IPS-NIHi11 (cell line): ENCODE results near the gene FBRSL1.
"Not testable (repeated sequence)": the region's sequence is repeated elsewhere in the genome, so short reads cannot be mapped to it uniquely, and the experiment has no call there.

Experiments used
- DNase-seq: peaks from one replicate; pipeline ENCODE4 v3.0.0; 2012; ENCODE audit warnings: mixed read lengths, low spot score

The FBRSL1 gene

DNA sequence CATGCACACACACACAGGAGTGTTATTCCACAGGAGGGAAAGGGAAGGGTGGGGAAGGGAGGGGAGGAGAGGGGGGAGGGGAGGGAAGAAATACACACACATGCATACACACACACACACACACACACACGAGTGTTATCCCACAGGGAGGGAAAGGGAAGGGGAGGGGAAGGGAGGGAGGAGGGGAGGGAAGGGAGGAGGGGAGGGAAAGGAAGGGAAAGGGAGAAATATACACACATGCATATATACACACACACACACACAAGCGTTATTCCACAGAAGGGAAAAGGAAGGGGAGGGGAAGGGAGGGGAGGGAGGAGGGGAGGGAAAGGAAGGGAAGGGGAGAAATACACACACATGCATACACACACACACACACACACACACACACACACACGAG, 19.6 kb upstream of the FBRSL1 start:
- DNase-seq: no peak

DNA sequence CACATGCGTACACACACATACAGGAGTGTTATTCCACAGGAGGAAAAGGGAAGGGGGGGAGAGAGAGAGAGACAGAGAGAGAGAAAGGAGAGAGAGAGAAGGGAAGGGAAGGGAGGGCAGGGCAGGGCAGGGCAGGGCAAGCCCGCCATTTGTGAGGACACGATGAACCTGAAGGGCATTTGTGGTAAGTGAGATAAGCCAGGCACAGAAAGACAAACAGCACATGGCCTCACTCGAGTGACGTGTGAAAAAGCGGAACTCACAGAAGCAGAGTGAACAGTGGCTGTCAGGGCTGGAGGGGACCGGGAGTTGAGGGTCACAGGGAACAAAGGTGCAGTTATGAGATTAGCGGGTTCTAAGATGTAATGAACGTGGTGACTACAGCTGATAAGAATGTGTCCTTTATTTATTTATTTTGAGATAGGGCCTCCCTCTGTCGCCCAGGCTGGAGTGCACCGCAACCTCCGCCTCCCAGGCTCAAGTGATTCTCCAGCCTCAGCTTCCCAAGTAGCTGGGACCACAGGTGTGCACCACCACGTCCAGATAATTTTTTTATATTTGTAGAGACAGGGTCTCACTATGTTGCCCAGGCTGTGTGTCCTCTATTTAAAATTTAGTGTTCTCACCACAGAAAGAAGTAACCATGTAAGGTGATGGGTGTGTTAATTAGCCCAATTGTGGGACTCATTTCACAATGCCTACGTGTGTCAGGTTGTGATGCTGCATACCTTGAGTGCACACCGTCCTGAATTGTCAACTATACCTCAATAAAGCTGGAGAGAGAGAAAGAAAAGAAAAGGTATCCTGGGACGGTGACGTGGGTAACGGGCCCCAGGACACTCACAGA, 18.7 kb upstream of the FBRSL1 start:
- no peak for DNase-seq

DNA sequence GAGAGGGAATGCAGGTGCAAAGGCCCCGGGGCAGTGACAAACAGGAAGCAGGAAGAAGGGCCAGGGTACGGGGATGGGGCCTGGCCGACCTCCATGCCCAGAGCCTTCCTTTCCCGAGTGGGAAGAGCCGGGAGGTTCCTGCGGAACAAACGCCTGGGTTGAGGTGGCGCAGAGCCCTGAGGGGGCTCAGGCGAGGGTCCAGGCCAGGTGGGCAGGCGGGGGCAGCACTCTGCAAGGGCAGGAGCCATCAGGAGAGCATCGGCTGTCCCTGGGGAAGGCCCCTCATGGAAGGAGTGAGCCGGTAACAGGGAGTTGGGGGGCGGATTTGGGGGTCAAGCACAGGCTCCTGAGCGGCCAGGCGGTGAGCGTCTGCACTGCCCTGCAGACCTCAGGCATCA, 18.1 kb upstream of the FBRSL1 start:
- DNase-seq: no peak

DNA sequence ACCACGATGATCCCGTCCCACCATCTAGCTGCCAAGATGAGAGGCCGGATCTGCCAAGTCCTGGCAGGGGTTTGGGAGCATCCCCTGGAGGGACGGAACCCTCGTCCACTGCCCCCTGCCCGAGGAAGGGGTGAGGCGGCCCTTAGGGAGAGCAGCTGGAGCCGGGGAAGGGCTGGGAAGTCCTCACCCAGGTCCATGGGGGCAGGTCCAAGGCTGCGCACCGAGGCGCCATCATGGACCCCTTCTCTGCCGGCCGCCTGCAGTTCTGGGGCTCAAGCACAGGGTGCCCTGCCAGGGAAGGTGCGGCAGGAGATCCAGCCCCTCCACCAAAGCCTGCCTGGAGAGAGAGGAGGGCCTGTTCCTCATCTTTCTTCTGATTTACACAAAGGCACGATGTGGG, 17.6 kb upstream of the FBRSL1 start:
- no peak for DNase-seq

DNA sequence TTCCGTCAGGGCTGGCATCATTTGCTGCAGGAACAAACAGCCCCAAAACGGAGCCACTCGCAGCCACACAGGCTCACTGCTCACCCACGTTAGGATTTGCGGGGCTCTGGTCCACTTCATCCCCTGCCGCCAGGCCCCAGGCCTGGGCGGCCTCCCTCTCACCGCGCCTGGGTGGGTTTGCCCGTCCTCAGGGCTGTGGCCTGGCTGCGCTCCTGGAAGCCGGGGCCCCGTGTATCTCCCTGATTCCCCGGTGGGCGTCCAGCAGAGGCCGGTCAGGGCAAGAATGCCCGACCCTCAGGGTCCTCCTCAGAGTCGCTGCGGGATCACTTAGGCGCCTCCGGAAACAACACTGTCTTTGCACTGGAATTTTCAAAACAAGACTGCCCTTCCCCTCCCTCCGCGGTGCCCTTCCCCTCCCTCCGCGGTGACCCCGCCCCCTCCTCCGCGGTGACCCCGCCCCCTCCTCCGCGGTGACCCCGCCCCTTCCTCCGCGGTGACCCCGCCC, 15.7 kb upstream of the FBRSL1 start:
- no peak for DNase-seq

DNA sequence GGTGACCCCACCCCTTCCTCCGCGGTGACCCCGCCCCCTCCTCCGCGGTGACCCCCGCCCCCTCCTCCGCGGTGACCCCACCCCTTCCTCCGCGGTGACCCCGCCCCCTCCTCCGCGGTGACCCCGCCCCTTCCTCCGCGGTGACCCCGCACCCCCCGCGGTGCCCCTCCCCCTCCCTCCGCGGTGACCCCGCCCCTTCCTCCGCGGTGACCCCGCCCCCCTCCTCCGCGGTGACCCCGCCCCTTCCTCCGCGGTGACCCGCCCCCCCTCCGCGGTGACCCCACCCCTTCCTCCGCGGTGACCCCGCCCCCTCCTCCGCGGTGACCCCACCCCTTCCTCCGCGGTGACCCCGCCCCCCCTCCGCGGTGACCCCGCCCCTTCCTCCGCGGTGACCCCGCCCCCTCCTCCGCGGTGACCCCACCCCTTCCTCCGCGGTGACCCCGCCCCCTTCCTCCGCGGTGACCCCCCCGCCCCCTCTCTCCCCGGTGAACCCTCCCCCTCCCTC, 15.1 kb upstream of the FBRSL1 start:
- DNase-seq: not testable (repeated sequence)

DNA sequence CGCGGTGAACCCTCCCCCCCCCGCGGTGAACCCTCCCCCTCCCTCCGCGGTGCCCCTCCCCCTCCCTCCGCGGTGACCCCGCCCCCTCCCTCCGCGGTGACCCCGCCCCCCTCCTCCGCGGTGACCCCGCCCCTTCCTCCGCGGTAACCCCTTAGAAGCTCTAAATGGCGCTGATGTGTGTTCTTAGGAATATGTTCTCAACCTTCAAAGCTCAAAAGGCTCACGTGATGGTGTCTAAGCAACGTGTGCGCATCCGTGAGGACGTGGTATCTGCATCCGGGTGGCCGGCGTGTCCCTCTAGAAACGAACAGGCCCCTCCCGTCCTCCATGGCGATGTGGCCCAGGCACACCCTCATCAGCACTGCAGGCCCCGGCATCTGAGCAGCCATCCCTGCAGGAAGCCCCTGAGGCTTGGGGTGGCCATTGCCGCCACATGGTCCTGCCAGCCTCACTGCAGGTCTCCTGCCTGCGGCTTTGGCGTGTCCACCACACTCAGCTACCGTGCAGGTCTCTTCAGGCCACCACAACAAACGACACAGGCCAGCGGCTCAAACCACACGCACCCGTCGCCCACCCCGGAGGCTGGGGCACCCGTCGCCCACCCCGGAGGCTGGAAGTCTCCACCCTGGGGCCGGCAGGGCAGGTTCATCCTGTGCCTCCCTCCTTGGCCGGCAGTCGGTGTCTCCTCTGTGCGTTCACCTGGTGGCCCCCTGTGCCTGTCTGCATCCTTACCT, 14.5 kb upstream of the FBRSL1 start:
- DNase-seq: no peak

DNA sequence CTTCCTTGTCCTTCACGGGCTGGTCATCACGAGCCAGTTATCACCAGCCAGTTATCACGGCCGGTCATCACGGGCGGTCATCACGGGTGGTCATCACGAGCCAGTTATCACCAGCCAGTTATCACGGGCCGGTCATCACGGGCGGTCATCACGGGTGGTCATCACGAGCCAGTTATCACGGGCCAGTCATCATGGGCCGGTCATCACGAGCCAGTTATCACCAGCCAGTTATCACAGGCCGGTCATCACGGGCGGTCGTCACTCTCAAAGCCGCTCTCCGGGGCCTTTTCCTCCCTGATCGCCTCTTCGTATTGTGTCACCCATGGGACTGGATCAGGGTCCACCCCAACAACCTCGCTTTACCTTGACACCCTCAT, 13.9 kb upstream of the FBRSL1 start:
- DNase-seq: no peak

DNA sequence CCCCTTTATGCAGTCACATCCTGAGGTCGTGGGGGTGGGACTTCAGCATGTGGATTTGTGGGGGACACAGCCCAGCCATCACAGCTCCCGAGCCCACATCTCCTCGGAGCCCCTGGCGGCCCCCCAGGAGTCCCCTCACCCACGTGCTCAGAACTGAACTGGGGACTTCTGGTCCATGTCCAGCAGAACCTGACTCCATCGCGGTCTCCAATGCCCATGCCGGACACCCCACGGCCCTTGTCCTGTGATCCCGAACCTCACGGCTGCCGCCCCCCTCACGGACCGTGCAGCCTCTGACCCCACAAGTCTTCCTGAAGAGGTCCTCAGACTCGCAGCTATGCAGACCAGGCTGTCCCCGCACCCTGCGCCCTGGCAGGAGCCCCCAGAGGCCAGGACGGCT, 13.5 kb upstream of the FBRSL1 start:
- no peak for DNase-seq

DNA sequence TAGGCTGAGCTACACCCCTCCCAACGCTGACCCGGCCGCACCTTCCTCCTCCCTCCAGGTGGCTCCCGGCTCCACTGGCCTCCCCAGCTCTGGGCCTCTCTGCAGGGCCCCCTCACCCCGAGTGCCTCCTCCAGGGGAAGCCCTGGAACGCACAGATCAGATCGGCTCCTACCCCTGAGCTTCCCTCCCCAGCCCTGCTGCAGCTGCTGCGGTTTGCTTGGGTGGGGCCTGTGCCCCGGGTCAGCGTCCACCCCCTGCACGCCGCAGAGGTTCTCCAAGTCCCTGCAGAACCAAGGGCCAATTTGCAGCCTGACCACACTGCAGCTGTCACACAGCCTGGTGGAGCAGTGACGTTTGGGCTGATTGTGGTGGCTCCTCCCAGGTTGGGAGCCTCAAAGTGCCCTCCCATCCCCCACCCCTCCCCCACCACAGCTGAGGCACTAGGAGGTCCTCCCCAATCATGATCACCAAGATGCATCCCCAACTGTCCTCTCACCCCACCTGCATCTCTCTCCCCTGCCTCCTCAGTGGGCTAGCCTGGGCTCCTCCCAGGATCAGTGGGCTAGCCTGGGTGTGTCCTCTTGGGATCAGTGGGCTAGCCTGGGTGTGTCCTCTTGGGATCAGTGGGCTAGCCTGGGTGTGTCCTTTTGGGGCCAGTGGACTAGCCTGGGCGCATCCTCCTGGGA, 12.8 kb upstream of the FBRSL1 start:
- DNase-seq: no peak

DNA sequence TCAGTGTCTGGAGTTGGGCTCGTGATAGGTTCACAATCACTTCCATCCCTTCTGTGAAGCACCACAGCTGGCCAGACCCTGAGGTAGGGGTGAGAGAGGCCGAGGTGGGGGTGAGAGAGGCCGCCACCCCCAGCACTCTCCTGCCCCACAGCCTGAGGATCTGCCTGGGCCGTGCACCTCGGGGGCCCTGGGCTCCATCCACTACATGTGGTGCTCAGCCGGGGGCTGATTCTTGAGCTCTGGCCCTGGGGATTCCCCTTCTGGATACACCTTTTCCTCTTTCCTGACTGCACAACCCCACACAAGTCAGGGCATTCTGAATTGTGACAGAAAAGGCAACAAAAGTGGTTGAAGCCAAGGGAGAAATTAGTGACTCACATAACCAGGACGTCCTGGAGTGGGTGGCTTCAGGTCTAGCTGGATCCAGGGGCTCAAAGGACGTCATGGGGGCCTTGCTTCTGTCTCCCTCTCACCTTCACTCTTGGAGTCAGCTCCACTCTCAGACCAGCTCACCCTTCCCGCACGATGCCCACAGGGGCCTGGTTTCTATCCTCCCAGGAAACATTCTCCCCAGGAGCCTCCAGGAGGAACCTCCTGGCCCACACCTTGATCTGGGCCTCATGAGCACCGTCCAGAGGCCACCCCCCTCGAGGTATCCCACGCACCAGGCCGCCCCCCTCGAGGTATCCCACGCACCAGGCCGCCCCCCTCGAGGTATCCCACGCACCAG, 12.1 kb upstream of the FBRSL1 start:
- no peak for DNase-seq

DNA sequence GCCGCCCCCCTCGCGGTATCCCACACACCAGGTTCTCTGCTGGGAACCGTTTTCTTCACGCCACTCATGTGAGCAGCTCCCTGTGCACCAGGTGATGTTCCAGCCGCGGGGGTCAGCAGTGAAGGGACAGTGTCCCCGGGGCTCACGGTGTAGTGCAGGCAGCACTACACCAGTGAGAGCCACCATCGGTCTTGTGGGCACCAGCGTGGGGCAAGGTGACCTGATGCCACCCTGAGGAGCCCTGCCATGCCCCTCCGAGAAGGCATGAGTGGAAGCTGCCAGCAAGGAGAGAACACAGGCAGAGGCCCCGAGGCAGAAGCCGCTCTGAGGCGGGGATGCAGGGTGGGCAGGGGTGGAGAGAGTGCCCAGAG, 11.5 kb upstream of the FBRSL1 start:
- DNase-seq: no peak

DNA sequence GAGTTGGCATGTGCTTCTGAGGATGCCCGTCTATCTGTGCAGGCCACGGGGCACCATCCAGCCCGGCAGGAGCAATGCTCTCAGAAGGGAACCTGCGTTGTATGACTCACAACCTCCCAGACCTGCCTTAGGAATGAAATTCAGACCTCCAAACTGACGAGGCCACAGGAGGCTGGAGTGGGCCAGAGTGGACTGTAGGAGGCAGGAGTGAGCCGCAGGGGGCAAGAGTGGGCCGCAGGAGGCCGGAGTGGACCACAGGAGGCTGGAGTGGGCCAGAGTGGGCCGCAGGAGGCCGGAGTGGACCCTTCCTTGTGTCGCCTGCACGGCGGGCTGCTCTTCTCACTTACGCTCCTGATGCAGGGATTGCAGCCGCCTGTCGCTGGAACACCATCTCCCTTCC, 11.1 kb upstream of the FBRSL1 start:
- no peak for DNase-seq

DNA sequence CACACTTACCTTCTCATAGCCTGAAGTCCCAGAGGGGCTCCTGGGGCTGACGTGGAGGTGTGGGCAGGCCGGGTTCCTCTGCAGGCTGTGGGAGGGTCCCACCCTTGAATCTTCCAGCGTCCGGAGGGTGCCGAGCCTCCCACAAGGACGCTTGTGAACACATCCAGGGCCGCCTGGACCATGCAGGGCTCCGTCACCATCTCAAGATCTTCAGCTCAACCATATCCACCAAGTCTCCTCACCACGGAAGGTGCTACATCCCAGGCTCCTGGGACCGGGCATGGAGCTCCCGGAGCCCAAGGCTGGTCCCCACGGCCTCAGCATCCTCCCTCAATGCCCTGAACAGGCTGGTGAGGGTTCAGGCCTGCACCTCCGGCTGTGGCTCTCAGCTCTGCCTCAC, 10.7 kb upstream of the FBRSL1 start:
- no peak for DNase-seq

DNA sequence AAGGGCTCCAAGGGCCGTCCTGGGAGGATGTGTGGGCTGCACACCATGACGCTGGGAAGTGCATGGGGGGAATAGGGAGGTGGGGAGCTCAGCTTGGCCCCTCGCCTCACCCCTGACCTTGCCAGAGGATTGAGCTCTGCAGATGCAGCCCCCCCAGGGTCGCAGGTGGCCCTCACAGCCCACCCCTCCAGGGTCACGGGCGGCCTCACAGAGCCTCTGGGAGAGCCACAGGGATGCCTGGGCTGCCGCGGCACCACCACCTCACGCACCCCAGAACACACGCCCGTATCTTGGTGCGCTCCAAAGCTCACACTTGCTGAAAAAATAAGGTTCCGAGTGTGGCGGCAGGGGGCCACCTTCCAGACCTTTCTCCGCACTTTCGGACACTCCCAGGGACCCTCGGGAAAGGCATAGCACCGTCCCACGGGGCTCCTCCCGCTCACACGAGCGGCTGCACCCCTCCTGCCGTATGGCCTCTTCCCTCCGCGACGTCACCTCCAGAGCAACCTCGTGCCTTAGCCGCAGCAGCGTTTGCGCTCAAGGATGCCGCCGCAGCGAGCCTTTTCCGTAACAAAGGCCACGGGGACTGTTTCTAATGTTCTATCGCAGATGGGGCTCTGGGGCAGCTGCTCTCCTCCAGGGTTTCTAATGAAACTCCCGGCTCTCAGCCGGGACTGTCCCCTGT, 9.9 kb upstream of the FBRSL1 start:
- no peak for DNase-seq

DNA sequence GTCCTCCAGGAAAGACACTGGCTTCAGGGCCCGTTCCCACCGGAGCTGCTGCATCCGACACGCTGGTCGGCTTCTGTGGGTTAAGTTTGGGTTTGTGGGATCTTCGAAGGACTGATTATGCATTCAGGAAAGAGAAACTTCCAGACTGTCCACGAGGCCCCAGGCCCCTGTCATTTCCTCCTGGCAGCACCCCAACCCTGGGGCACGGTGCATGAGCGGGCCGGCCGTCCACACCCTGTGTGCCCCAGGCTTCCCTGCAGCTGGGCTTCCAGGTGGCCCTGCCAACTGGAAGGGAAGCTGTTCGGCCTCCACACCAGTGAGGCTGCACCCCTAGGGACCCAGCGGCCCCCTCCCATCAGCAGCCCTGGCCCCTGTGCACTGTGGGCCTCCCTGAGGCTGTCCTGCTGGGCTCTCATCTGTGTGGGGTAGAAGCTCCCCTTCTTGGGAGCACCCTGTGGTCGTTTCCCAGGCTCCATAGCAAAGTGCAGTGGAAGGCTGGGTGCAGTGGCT, 9.3 kb upstream of the FBRSL1 start:
- no peak for DNase-seq

DNA sequence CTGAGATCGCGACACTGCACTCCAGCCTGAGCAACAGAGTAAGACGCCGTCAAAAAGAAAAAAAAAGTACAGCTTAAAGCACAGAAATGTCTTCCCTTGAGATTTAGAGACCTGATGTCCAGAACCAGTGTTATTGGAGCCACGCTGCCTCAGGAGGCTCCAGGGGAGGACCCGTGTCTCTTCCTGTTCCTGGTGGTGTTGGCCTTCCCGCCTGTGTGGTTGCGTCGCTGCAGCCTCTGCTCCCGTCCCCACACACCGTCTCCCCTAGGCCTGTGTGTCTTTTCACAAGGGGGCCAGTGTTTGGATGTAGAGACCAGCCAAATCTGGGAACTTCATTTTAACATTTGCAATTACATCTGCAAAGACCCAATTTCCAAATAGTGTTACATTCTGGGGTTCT, 8.6 kb upstream of the FBRSL1 start:
- no peak for DNase-seq

DNA sequence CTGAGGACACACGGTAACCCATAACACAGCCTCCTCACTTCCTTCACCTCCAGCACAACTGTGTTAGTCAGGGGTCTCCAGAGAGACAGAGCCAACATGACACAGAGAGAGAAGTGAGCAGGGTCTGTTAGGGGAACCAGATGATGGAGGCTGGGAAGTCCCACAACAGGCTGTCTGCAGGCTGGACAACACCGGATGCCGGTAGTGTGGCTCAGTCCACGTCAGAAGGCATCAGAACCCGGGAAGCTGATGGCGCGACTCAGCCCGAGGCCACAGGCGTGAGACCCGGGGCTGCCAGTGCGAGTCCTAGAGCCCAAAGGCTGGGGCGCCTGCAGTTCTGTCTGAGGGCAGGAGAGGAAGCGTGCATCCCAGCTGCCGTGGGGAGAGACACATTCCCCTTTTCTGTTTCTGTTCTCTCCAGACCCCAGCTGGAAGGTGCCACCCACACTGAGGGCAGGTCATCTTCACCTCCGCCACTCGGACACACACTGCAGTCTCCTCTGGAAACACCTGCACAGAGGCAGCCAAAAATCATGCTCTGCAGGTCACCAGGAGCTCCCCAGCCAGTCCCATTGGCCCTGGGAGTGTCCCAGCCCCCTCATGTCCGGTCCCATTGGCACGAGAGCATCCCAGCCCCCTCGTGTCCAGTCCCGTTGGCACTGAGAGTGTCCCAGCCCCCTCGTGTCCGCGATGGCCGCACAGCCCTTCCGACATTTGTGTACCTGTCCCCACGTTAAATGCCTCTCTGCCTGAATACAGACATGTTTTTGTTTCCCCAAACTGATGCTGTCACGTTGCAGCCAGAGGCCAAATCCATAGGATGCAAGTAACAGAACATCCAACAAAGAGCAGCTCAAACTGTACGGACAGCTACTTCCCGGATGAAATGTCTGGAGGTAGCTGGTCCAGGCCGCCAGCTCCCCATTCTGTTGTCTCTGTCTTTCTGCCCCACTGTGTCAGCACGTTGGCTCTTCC, 7.9 kb upstream of the FBRSL1 start:
- no peak for DNase-seq

DNA sequence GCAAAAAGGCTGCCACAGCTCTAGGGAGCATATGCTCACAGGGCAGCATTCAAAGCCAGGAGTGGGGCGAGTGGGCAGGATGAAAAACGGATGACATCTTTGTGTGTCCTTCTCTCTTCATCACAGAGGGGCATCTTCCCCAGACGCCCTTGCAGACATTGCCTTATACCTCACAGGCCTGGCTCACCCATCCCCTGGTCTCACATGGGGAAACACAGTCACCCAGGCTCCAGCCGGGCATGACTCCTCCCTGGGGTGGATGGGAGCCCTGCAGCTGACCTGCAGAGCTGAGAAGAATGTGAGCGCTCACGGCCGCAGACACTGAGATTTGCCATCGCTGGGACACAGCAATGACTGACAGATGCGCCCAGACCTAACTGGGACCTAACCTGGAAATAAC, 7.2 kb upstream of the FBRSL1 start:
- DNase-seq: no peak

DNA sequence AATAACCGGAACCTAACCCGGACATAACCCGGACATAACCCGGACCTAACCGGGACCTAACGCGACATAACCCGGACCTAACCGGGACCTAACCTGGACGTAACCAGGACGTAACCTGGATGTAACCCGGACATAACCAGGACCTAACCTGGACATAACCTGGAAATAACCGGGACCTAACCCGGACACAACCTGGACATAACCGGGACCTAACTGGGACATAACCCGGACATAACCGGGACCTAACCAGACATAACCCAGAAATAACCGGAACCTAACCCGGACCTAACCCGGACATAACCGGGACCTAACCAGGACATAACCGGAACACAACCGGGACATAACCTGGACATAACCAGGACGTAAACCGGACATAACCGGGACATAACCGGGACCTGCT, 6.7 kb upstream of the FBRSL1 start:
- no peak for DNase-seq
